Stimulated activated CD4-positive, alpha-beta T cell treated with anti-CD3 and anti-CD28 coated beads, Interleukin-12 subunit alpha, Interleukin-12 subunit beta, amount 100 ng/mL, for 4 hours (primary cell): ENCODE measurements around the gene TRPV4.

Source experiments
- DNase-seq: peaks from one replicate; pipeline ENCODE4 v3.0.0-alpha.2; 2020

TRPV4 gene

DNA sequence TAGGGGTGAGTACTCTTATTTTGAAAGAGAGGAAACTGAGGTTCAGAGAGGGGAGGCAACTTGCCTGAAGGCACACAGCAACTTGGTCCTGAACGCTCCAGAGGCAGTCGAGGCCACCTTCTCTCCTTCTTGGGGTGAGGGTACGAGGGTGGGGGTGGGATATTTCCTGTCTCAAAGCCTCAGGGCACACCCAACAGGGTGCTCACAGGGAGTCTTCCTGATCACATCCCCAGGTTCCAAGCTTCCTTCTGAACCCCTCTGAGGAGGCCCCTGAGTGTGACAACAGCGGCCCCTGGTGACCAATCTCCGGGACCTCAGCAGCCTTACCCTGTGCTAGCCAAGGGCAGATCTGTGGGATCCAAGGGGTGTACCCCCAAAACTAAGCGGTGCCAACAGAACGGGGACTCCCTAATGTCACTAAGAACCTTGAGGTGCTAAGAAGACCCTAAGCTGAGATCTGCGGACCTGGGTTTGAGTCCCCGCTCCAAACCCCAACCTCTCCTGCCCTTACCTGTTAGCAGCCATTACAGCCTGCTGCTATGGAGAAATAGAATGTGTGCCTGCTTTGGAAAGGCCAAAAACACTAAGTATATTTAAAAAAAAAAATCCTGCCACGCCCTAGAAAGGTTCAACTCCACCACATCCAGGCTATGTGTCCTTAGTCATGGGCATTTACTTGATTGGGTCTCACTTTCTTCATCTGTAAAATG lies 57.9 kb downstream of the TRPV4 start:
- peak; percentile 72 for DNase-seq

DNA sequence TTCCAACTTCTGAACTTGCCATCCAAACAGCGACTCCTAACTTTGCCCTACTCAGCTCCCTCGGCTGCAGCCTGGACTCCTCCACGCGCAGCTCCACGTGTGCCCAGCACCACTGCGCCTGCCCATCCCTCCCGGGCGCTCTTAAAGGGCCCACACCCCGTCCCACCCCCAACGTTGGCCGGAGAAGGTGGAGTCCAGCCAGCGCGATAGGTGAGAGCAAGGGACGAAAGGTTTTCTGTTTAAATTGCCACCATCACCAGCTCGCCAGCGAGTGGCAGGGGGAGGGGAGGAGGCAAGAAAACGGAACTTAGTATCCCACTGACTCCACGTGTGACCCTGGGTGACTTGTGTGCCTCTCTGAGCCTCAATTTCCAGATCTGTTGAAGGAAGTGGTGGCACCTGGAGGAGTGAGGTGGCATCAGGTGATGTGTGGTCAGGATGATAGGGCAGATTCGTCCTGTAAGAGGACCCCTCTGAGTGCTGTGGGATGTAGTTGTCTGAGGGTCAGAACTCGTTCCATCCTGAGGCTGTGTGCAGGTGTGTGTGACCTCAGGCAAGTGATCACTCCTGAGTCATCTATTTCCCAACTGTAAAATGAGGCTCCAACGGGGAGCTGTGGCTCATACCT lies 59.7 kb downstream of the TRPV4 start:
- no peak for DNase-seq

DNA sequence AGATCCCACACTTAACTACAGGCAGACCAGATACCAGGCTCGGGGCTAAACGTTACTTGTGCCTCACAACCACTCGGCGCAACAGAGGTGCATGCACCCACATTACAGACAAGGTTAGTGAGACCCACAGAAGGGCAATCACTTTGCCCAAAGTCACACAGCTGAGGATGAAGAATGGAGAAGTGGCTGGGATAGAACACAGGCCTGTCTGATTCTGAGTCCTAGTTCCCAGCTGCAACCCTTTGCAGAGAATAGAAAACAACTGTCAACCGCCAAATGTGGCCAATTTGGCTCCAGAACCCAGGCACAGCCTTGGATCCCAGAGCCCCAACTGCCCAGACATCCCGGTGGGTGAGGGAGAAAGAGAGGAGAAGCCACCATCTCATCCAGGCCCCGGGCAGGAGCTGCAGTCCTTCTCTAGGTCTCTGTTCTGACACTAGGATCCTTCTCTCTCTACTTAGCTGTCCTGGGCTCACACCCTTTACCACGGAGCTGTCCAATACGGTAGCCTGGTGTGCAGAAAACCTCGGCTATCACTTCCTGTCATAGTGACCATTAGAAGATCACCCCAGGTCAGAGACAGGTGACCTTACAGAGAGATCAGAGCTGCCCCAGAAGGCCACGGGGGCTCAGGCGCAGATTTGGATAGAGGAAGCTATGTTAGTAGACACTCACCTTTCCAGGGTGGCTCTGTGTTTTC lies 60.4 kb downstream of the TRPV4 start:
- no peak for DNase-seq

DNA sequence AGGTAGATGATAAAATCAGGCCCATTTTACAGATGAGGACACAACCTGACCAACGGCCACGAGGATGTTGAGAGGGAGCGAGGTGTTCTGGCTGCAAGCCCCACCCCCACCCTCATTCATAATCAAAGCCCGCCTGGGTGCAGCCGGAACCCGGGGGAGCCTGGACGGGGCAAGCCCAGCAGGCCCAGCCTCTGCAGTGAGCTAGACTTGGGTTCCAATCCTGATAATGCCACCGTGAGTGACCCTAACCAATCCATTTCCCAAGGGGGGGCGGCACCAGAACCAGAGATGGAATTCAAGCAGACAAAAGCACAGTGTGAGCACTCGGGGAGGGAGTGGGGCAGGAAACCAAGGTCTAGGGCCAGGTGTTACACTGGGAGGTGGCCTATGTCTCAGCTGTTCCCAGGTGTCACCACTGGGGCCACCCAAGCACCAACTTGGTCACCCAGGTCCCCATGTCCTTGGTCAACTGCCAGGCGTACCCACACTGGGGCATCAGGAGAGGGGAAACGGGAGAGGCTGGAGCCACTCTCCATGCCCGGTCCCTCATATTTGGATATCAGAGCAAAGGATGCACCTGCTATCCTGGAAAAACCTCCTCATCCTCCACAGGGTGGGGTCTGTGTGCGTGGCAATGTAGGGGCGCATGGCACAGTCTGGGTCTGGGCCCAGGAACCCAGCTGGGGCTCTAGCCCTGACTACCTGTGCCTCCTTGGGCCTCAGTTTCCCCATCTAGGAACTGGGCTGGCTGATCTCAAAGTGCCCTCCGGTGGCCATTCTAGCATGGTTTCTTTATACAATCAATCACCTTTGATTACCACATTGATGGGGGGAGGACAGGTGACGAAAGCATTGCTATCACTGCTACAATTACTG lies 61.2 kb downstream of the TRPV4 start:
- DNase-seq = no peak

DNA sequence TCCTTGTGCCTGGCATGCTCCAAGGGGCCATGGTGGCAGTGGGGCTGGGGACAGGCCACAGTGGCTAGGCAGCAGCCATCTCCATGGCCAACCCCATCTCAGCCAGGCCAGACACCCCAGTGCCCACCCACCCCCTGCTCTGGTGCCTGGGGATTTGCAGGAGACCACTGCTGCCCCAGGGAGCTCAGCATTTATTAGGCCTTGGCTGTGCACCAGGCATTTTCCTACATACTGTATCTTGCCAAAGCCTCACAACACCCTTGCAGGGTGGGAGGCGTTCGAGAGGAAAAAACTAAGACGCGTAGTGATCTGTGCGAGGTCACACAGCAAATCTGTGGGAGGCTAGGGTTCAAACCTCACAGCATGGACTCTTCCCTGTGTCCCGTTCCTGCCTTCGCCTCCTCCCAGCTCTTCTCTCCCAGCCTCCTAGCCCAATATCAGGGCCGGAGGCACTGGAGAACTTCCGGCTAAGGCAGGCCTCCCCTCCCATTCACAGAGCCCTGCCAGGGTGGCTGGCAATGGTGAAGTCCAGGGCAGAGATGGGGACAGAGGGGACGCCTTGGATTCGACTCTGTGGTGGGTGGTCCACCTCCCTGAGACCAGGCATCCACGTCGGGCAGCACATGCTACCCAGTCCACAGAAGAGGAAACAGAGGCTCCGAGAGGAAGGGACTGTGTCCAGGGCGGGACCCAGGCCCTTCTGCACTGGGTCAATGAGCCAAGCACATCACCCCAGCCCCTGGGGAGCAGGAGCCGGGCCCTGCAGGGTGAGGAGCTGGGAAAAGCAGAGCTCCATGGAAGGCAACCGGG lies 62.1 kb downstream of the TRPV4 start:
- no peak for DNase-seq

DNA sequence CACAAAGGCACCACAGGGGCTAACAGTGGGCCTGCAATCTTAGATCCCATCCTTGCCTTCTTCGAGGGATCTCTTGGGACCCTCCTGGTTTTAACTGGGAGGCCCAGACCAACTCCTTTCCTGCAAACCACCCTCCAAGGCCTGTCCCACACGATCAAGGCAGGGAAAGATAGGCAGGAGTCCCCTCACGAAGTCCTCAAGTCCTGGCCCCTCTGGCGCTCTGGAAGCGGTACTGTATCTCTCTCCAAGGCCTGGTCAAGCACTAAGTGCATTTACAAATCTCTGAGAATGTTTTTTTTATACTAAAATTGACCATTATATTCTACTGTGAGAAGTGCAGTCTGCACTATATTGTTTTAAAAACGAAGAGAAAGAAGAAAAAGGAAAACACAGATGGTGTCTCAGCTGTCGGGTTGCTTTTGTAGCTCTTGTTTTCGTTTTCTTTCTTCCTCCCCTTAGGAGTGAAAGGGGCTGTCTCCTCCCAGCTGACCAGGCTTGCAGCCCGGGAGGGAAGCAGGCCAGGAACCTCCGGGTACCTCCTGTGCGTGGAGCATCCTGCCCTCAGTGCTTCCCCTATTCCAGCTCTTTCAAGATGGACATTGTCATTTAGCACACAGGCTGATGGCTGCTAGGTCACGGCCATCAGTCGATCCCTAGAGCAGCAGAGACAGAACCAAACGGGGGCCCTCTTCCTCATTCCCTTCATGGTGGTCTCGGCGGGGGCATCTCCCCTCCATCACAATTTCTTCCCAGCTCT lies 62.9 kb downstream of the TRPV4 start:
- DNase-seq = no peak

DNA sequence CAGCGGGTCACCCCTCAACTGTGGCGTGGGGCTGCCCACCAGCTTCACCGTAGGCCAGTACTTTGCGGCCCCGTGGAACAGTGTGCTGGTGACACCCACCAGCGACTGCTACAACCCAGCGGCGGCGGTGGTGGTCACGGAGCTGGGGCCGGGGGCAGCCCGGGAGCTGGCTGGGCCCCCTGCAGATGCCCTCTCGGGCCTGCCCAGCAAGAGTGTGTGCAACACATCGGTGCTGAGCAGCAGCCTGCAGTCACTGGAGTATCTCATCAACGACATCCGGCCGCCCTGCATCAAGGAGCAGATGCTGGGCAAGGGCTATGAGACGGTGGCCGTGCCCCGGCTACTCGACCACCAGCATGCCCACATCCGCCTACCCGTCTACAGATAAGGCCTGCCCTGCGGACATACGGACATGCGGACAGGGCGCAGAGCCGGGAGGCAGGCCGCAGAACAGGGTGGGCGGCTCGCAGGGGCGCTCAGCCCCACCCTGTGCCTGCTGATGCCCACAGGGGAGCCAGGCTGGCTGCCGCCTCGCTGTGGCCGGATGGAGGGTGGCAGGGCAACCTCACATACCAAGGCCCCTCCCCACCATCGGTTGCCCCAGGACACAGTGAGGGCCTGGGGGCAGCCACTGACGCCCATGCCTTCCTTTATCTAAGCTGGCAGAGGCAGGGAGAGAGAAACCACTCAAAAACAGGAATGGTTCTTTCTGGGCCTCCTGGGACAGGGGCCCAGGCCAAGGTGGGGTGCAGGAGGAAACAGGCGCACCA lies 64.1 kb downstream of the TRPV4 start:
- no peak for DNase-seq

DNA sequence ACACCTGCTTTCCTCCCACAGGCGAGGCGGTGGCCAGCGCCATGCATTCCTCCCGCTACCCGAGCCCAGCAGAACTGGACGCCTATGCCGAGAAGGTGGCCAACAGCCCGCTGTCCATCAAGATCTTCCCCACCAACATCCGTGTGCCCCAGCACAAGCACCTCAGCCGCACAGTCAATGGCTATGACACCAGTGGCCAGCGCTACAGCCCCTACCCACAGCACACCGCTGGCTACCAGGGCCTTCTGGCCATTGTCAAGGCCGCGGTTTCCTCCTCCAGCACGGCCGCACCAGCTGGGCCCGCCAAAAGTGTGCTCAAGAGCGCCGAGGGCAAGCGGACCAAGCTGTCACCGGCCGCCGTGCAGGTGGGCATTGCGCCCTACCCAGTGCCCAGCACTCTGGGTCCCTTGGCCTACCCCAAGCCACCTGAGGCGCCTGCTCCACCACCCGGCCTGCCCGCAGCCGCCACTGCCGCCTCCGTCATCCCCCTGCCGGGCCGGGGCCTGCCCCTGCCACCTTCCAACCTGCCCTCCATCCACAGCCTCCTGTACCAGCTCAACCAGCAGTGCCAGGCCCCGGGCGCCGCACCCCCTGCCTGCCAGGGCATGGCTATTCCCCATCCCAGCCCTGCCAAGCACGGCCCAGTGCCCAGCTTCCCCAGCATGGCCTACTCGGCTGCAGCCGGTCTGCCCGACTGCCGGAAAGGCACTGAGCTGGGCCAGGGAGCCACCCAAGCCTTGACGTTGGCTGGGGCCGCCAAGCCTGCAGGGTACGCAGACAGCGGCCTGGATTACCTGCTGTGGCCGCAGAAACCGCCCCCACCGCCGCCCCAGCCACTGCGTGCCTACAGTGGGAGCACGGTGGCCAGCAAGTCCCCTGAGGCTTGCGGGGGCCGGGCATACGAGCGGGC lies 65.0 kb downstream of the TRPV4 start:
- DNase-seq = no peak

DNA sequence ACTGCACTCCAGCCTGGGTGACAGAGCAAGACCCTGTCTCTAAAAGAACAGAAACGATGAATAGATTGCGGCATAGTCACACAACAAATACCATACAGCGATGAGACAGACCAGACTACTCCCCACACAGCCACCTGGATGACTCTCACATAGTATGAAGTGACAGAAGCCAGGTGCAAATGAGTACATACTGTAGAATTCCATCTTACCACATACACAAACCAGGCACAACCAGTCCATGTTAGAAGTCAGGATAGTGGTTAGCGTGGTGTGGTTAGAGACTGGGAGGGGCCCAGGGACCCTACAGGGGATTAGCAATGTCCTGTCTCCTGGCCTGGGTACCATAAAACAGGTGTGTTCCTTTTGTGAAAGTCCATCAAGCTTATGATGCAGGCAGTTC lies 65.7 kb downstream of the TRPV4 start:
- DNase-seq = no peak

DNA sequence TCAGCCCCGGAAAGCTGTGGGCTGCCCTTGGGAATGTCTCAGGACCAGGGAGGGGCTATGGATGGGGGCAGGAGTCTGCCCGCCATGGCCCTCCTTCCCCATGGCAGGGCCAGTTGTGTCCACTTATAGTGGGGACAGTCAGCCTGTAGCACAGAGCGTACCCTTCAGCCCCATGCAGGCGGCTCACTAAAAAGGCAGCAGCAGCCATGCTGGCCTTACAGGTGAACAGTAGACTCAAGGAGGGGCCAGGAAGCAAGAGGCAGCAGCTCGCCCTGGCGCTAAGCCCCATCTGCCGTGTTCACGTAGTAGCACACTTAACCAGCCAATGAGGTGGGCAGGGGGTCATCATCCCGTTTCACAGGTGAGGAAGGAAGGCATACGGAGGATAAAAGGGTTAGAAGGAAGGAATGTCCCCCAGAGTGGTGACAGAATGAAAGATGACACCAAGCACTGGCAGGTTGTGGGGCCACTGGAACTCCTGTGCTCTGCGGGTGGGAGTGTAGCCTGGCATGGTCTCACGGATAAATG lies 66.9 kb downstream of the TRPV4 start:
- DNase-seq = no peak

DNA sequence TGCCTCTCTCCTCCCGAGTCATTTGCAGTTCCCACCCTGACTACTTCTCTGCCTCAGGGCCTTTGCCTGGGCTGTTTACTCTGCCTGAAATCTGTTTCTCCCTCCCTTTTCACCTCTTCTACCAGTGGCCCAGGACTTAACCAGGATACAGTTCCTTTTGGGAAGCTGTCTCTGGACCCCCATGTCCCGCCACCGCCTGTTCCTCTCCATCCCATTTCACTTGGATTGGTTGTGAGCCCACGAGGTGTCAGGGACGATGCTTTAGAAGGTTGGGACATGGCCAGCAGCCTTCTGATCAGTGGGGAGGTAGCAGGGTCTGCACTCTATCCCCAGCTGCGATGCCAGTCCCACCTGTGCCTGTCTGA lies 67.8 kb downstream of the TRPV4 start:
- no peak for DNase-seq

DNA sequence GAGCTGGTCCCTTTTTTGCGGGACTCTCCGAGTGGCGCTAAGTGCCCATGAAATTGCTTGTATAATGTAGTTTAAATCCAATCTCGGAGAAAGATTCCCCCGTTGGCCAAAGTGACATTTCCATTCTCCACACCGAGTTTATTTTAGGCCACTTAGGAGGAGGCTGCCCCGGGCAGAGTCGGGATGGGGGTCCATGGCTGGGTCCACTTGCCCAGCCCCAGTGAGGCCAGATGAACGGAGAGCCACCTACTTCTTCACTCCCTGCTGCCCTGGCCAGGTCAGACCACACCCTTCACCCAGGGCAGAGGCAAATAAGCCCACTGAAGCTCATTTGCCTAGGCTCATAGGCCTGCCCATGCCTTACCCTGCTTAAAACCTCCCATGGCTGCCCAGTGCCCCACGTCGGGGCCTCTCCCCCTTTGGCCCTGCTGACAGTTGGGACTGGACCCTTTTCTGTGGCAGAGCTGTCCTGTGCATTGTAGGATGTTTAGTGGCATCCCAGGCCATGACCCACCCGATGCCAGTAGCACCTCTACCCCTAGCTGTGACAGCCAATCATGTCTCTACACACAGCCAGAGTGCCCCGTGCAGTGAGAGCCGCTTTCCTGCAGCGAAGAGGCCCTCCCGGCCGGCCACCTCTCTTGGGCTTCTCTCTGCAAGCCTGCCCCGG lies 68.3 kb downstream of the TRPV4 start:
- no peak for DNase-seq

DNA sequence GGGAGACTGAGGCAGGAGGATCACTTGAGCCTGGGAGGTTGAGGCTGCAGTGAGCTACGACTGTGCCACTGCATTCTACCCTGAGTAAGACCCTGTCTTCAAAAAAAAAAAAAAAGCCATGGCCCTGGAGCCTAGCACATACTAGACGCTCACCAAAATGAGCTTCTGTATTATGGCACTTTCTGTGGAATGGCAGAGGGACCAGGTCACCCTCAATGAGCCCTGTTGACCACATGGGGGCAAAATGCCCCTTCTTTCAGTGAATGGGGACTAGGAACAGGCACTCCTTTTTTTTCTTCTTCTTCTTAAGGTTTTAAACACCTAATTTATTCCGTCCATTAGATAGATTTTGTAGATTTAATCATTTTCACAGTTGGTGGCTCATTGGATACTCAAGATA lies 69.1 kb downstream of the TRPV4 start:
- no peak for DNase-seq

DNA sequence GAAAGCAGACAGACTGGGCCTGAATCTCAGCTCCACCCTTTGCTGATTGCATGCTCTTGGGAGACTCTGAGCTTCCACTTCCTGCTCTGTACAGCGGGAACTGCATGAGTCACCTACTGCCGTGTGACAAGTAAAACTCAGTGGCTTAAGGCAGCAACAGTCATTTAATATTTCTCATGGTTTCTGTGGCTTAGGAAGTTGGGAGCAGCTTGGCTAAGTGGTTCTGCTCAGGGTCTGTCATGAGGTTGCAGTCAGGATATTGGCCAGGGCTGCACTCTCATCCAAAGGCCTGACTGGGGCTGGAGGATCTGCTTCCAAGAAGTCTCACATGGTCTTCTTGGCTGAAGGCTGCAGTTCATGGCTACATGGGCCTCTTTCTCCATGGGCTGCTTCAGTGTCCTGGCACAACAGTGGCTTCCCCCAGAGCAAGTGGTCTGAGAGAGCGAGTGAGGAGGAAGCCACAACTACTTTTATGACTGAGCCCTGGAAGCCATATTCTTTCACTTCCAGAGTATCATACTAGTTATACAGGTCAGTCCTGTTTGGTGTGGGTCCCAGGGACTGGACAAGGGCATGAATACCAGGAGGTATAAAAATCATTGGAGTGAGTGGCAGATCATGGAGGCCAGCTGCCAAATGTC lies 69.9 kb downstream of the TRPV4 start:
- DNase-seq = no peak

DNA sequence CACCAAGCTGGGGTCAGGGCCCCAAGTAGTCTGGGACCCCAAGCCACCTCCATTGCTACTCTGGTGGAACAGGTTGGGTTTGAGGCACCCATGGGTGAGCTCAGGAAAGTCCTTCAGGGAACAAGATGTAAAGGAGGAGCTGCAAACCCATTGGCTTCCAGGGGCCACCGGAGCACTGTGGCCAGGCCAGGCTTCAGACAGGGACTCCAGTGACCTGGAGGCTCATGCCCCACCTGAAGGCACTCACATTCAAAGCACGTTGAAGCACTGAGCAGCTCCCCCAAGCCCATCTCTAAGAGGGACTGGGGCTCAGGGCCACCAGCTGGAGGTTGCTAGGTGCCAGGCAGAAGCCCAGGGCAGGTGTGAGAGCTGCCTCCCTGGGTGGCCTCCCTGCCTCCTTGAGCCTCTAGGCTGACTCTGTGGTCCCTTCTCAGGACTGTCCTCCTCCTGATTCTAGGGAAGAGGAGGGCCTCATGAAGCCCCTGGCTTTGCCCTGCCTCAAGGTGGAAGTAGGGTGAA lies 70.5 kb downstream of the TRPV4 start:
- no peak for DNase-seq

DNA sequence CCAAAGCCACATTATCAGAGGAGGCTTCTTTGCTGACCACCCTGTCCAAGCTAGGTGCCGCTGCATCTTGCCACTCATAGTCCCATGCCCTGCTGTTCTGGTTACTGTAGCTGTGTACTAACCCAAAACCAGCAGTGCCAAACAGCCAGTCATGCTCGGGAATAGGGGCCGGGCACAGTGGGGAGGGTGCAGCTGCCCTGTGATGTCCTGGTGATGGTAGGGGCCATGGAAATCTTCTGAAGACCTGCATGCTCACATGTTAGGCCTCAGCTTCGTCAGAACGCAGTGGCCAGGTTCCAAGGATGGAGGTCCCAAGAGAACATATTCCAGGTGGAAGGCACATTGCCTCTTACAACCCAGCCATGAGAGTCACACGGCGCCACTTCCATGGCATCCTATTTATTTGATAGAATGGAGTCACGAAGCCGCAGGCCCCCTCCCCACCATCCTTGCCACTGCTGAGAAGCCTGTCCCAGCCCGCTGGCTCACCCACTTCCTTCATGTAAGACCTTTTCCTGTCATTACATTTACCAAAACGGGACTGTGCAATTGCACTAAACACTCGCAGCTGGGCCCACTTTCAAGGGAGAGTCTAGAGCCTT lies 71.0 kb downstream of the TRPV4 start:
- no peak for DNase-seq
